Panc1 (cell line): ENCODE data around the gene KEL.

Experiments
- CTCF ChIP-seq: fragments of 450-650 bp; IDR thresholded peaks from 2 replicates; pipeline ENCODE4 v1.5.1; 2017; ENCODE audit warnings: mild to moderate bottlenecking
- POLR2AphosphoS5 ChIP-seq: IDR thresholded peaks from 2 replicates; pipeline ENCODE4 v1.6.1; 2012; ENCODE audit warnings: mild to moderate bottlenecking, low read depth, low read length, moderate library complexity
- REST ChIP-seq, 2 experiments: IDR thresholded peaks; 2 replicates each; pipeline ENCODE4 v1.6.1; 2011 to 2012; ENCODE audit warnings: low read depth in 2 of 2, control low read depth in 1 of 2, low read length in 1 of 2, mild to moderate bottlenecking in 1 of 2, moderate library complexity in 1 of 2; ENCODE audit not compliant: insufficient read depth in 1 of 2
- SIN3A ChIP-seq: IDR thresholded peaks from 2 replicates; pipeline ENCODE4 v1.6.1; 2012; ENCODE audit warnings: low read depth, mild to moderate bottlenecking, low read length, moderate library complexity, borderline replicate concordance; ENCODE audit not compliant: insufficient read depth
- TCF7L2 ChIP-seq: IDR thresholded peaks from 2 replicates; pipeline ENCODE4 v1.6.1; 2011; ENCODE audit warnings: mild to moderate bottlenecking, low read depth, low read length, inconsistent platforms

GRCh38 chr7:142930126-142930730 is 31.9 kb downstream of the KEL start:
- no peak for TF ChIP-seq CTCF
- no peak for TF ChIP-seq POLR2AphosphoS5
- no peak for TF ChIP-seq REST (IDR thresholded peaks at IDR 0.05; ENCODE audit: insufficient read depth in 1 of 2, low read depth in 2 of 2, low read length in 1 of 2)
- TF ChIP-seq SIN3A: no peak
- no peak for TF ChIP-seq TCF7L2
